Neural cell (in vitro differentiated cells): ENCODE results near the gene OR9A2. TPM values are rescaled to one million over a fixed set of nuclear protein-coding genes. Genes with fewer than 3 reads are reported as not detected.

Experiments
- H2AFZ ChIP-seq: fragments of 200-600, 300-800 bp; sonication (generic), shearing (Covaris generic); 2 replicates; pipeline ENCODE4 v1.6.0; 2014; ENCODE audit warnings: low read depth, mild to moderate bottlenecking, antibody characterized with exemption, low read length, moderate library complexity
- H3F3A ChIP-seq: fragments of 200-600 bp; shearing (Covaris generic); 2 replicates; pipeline ENCODE4 v1.6.1; 2016; ENCODE audit warnings: mild to moderate bottlenecking, moderate library complexity, mixed read lengths, antibody characterized with exemption, low read length; ENCODE audit not compliant: insufficient read depth, poor library complexity, severe bottlenecking
- H3K27ac ChIP-seq: fragments of 200-600, 300-800 bp; sonication (generic), shearing (Covaris generic); 2 replicates; pipeline ENCODE4 v1.5.1; 2014; ENCODE audit warnings: mild to moderate bottlenecking, low read length, moderate library complexity
- H3K27me3 ChIP-seq: fragments of 300-800, 200-600 bp; sonication (generic), shearing (Covaris generic); 2 replicates; pipeline ENCODE4 v1.6.0; 2014; ENCODE audit warnings: mild to moderate bottlenecking, low read depth, low read length, moderate library complexity; ENCODE audit not compliant: insufficient read depth
- H3K36me3 ChIP-seq: fragments of 300-800, 200-600 bp; sonication (generic), shearing (Covaris generic); 2 replicates; pipeline ENCODE4 v1.5.1; 2014; ENCODE audit warnings: mild to moderate bottlenecking, antibody characterized with exemption, low read length, moderate library complexity; ENCODE audit not compliant: insufficient read depth
- H3K4me2 ChIP-seq: fragments of 300-800, 200-600 bp; sonication (generic), shearing (Covaris generic); 2 replicates; pipeline ENCODE4 v1.6.0; 2014; ENCODE audit warnings: mild to moderate bottlenecking, low read length
- H3K4me3 ChIP-seq: fragments of 300-800, 200-600 bp; sonication (generic), shearing (Covaris generic); 2 replicates; pipeline ENCODE4 v1.5.1; 2014; ENCODE audit warnings: mild to moderate bottlenecking, low read length, moderate library complexity
- H3K79me2 ChIP-seq: fragments of 200-600 bp; shearing (Covaris generic); replicated peaks from 2 replicates; pipeline ENCODE4 v1.6.0; 2014; ENCODE audit warnings: mild to moderate bottlenecking, low read length, moderate library complexity; ENCODE audit not compliant: insufficient read depth
- H3K9ac ChIP-seq: fragments of 300-800, 200-600 bp; sonication (generic), shearing (Covaris generic); 2 replicates; pipeline ENCODE4 v1.6.1; 2016; ENCODE audit warnings: mild to moderate bottlenecking, low read length, mixed read lengths
- H3K9me2 ChIP-seq: fragments of 200-600 bp; shearing (Covaris generic); 2 replicates; pipeline ENCODE4 v1.6.1; 2016; ENCODE audit warnings: mild to moderate bottlenecking, low read length, mixed read lengths; ENCODE audit not compliant: insufficient read depth
- H3K9me3 ChIP-seq: fragments of 200-600, 300-800 bp; sonication (generic), shearing (Covaris generic); 2 replicates; pipeline ENCODE4 v1.6.1; 2016; ENCODE audit warnings: mild to moderate bottlenecking, mixed run types, low read length, moderate library complexity, mixed read lengths
- H4K20me1 ChIP-seq: fragments of 200-600 bp; shearing (Covaris generic); 2 replicates; pipeline ENCODE4 v1.6.1; 2016; ENCODE audit warnings: mild to moderate bottlenecking, mixed run types; ENCODE audit not compliant: insufficient read depth
- EP300 ChIP-seq: fragments of 450-650 bp; conservative IDR thresholded peaks from 2 replicates; pipeline ENCODE4 v1.6.1; 2014; ENCODE audit warnings: antibody characterized with exemption, mild to moderate bottlenecking, moderate library complexity; ENCODE audit not compliant: poor library complexity, severe bottlenecking
- EZH2 ChIP-seq: fragments of 200-600, 300-800 bp; shearing (Covaris generic), sonication (generic); IDR thresholded peaks from 2 replicates; pipeline ENCODE4 v1.6.1; 2014; ENCODE audit warnings: antibody characterized with exemption, low read length, borderline replicate concordance, mild to moderate bottlenecking; ENCODE audit not compliant: insufficient read depth, poor library complexity, severe bottlenecking
- MXI1 ChIP-seq: fragments of 450-650 bp; conservative IDR thresholded peaks from 2 replicates; pipeline ENCODE4 v1.6.1; 2014; ENCODE audit warnings: antibody characterized with exemption, mild to moderate bottlenecking; ENCODE audit not compliant: poor library complexity, severe bottlenecking
- POLR2AphosphoS5 ChIP-seq: IDR thresholded peaks from 2 replicates; pipeline ENCODE4 v1.6.1; 2012
- RAD21 ChIP-seq: fragments of 450-650 bp; conservative IDR thresholded peaks from 2 replicates; pipeline ENCODE4 v1.6.1; 2014; ENCODE audit warnings: antibody characterized with exemption, mild to moderate bottlenecking, moderate library complexity
- SMC3 ChIP-seq: fragments of 450-650 bp; conservative IDR thresholded peaks from 2 replicates; pipeline ENCODE4 v1.6.1; 2014; ENCODE audit warnings: antibody characterized with exemption, mild to moderate bottlenecking, moderate library complexity; ENCODE audit not compliant: poor library complexity
- TAF1 ChIP-seq: IDR thresholded peaks from 2 replicates; pipeline ENCODE4 v1.6.1; 2012; ENCODE audit warnings: low read depth
- polyA plus RNA-seq: library from polyadenylated mRNA; depleted of rRNA; stranded (reverse); fragments of >200 nt; gene quantifications from 2 replicates; pipeline ENCODE4 v1.2.3, GENCODE V29; 2014
- TF ChIP-seq, protein P1 (sequence below): fragments of 450-650 bp; IDR thresholded peaks from 2 replicates; pipeline ENCODE4 v1.5.1; 2014; ENCODE audit warnings: antibody characterized with exemption, mild to moderate bottlenecking, moderate library complexity; ENCODE audit not compliant: poor library complexity, severe bottlenecking
- TF ChIP-seq, protein P2 (sequence below): IDR thresholded peaks from 2 replicates; pipeline ENCODE4 v1.6.1; 2012; ENCODE audit warnings: borderline replicate concordance

Gene OR9A2
- polyA plus RNA-seq, 1 donor from 2014 or later = not detected

DNA sequence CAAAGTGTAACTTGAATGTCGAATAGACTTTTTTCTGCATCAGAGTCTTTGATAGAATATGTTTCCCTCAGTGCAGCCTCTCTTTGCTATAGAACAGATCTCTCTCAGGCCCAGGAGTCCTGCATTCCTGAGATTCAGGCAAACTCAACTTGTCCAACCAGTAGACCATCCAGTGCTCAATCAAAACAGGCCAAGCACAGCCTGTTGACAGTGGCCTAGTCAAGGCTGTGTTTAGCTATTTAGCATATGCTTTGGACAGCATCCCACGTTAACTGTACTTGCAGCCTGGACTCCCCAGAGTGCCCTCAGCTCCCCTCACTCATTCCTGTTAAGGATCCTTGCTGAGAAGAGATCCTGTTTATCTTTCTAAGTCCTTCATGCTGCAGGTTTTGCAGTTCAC, 41.5 kb upstream of the OR9A2 start:
- TF ChIP-seq SMC3 (no peak), POLR2AphosphoS5 (no peak), TAF1 (no peak), EP300 (no peak), EZH2 (no peak), MXI1 (no peak), RAD21 (no peak)
- TF ChIP-seq, protein P1, sequence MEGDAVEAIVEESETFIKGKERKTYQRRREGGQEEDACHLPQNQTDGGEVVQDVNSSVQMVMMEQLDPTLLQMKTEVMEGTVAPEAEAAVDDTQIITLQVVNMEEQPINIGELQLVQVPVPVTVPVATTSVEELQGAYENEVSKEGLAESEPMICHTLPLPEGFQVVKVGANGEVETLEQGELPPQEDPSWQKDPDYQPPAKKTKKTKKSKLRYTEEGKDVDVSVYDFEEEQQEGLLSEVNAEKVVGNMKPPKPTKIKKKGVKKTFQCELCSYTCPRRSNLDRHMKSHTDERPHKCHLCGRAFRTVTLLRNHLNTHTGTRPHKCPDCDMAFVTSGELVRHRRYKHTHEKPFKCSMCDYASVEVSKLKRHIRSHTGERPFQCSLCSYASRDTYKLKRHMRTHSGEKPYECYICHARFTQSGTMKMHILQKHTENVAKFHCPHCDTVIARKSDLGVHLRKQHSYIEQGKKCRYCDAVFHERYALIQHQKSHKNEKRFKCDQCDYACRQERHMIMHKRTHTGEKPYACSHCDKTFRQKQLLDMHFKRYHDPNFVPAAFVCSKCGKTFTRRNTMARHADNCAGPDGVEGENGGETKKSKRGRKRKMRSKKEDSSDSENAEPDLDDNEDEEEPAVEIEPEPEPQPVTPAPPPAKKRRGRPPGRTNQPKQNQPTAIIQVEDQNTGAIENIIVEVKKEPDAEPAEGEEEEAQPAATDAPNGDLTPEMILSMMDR = no peak
- H2AFZ ChIP-seq = no peak overlapping the region
- no peaks in the 10 kb centered on the region for H3K9me2 ChIP-seq
- H3F3A ChIP-seq = no peaks in the 10 kb centered on the region
- H3K4me2 ChIP-seq = no peak overlapping the region
- no peak overlapping the region for H3K9ac ChIP-seq
- no peaks in the 10 kb centered on the region for H3K79me2 ChIP-seq
- no peaks in the 10 kb centered on the region for H4K20me1 ChIP-seq
- no peak overlapping the region for H3K4me3 ChIP-seq
- H3K27ac ChIP-seq = no peak overlapping the region
- no peaks in the 10 kb centered on the region for H3K36me3 ChIP-seq
- no peaks in the 10 kb centered on the region for H3K27me3 ChIP-seq
- H3K9me3 ChIP-seq = no peaks in the 10 kb centered on the region

DNA sequence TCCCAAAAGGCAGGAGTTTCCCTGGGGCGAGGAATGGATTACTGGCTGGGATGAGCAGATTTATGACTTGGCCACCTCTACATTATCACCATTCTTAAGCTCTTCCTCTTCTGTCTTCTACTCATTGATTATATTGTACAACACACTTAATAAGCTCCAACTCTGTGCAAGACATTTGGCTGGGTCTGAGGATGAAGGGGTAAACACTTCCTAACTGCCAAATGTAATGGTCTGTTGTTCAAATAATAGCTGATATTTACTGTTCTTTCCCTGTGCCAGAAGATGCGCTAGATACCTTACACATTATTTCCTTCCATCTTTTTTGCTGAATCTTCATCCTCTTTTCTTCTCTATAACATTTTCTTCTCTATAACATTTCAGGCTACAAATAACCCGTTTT, 36.8 kb upstream of the OR9A2 start:
- Histone ChIP-seq H3K27ac (no peak overlapping the region), H3K27me3 (no peaks in the 10 kb centered on the region), H3K36me3 (no peaks in the 10 kb centered on the region), H3K4me3 (no peak overlapping the region), H2AFZ (no peak overlapping the region), H3K9ac (no peak overlapping the region), H3K79me2 (no peaks in the 10 kb centered on the region), H3K4me2 (no peak overlapping the region), H3F3A (no peaks in the 10 kb centered on the region), H3K9me3 (no peaks in the 10 kb centered on the region), H3K9me2 (no peaks in the 10 kb centered on the region), H4K20me1 (no peaks in the 10 kb centered on the region)
- TF ChIP-seq TAF1 (no peak), EP300 (no peak), MXI1 (no peak), EZH2 (no peak), SMC3 (no peak), POLR2AphosphoS5 (no peak), RAD21 (no peak)
- TF ChIP-seq, protein P2, sequence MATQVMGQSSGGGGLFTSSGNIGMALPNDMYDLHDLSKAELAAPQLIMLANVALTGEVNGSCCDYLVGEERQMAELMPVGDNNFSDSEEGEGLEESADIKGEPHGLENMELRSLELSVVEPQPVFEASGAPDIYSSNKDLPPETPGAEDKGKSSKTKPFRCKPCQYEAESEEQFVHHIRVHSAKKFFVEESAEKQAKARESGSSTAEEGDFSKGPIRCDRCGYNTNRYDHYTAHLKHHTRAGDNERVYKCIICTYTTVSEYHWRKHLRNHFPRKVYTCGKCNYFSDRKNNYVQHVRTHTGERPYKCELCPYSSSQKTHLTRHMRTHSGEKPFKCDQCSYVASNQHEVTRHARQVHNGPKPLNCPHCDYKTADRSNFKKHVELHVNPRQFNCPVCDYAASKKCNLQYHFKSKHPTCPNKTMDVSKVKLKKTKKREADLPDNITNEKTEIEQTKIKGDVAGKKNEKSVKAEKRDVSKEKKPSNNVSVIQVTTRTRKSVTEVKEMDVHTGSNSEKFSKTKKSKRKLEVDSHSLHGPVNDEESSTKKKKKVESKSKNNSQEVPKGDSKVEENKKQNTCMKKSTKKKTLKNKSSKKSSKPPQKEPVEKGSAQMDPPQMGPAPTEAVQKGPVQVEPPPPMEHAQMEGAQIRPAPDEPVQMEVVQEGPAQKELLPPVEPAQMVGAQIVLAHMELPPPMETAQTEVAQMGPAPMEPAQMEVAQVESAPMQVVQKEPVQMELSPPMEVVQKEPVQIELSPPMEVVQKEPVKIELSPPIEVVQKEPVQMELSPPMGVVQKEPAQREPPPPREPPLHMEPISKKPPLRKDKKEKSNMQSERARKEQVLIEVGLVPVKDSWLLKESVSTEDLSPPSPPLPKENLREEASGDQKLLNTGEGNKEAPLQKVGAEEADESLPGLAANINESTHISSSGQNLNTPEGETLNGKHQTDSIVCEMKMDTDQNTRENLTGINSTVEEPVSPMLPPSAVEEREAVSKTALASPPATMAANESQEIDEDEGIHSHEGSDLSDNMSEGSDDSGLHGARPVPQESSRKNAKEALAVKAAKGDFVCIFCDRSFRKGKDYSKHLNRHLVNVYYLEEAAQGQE = no peak
- TF ChIP-seq, protein P1 = no peak
